ENCODE results near the gene PRKN.
"Not testable (repeated sequence)": the region's sequence is repeated elsewhere in the genome, so short reads cannot be mapped to it uniquely, and the experiment has no call there.

PRKN gene

GRCh38 chr6:161840380-161840779 is 887.2 kb downstream of the PRKN start:
- DNase-seq (ENCODE audit: low spot score), result no peak

- DNase-seq (ENCODE audit: low spot score), result no peak
Measured at GRCh38 chr6:161838306-161839035, 889.1 kb downstream of the PRKN start.

GRCh38 chr6:161837854-161838253 is 889.7 kb downstream of the PRKN start:
- DNase-seq (ENCODE audit: low spot score), result no peak

GRCh38 chr6:161837449-161837735 is 890.2 kb downstream of the PRKN start:
- no peak for DNase-seq (ENCODE audit: low spot score)

- DNase-seq (ENCODE audit: low spot score), result peak; percentile 41
Measured at GRCh38 chr6:161836643-161837448, 890.7 kb downstream of the PRKN start.

- peak; percentile 32 for DNase-seq (ENCODE audit: low spot score)
Measured at GRCh38 chr6:161835500-161836215, 891.9 kb downstream of the PRKN start.

- no peak for DNase-seq (ENCODE audit: low spot score)
Measured at GRCh38 chr6:161834426-161834825, 893.1 kb downstream of the PRKN start.

- no peak for DNase-seq (ENCODE audit: low spot score)
Measured at GRCh38 chr6:161833099-161833860, 894.3 kb downstream of the PRKN start.

GRCh38 chr6:161832622-161833021 is 894.9 kb downstream of the PRKN start:
- DNase-seq (ENCODE audit: low spot score), result no peak

- DNase-seq (ENCODE audit: low spot score), result no peak
Measured at GRCh38 chr6:161830866-161831616, 896.5 kb downstream of the PRKN start.

GRCh38 chr6:161829291-161829729 is 898.3 kb downstream of the PRKN start:
- peak; percentile 63 for DNase-seq (ENCODE audit: low spot score)

GRCh38 chr6:161828355-161828754 is 899.2 kb downstream of the PRKN start:
- no peak for DNase-seq (ENCODE audit: low spot score)

- DNase-seq (ENCODE audit: low spot score), result no peak
Measured at GRCh38 chr6:161826512-161826911, 901.1 kb downstream of the PRKN start.

- DNase-seq (ENCODE audit: low spot score), result not testable (repeated sequence)
Measured at GRCh38 chr6:161822204-161822603, 905.4 kb downstream of the PRKN start.

GRCh38 chr6:161817881-161818280 is 909.7 kb downstream of the PRKN start:
- no peak for DNase-seq (ENCODE audit: low spot score)

GRCh38 chr6:161815965-161816364 is 911.6 kb downstream of the PRKN start:
- peak; percentile 50 for DNase-seq (ENCODE audit: low spot score)

- no peak for DNase-seq (ENCODE audit: low spot score)
Measured at GRCh38 chr6:161813156-161813555, 914.4 kb downstream of the PRKN start.

- no peak for DNase-seq (ENCODE audit: low spot score)
Measured at GRCh38 chr6:161809971-161810370, 917.6 kb downstream of the PRKN start.

GRCh38 chr6:161804838-161805237 is 922.7 kb downstream of the PRKN start:
- DNase-seq (ENCODE audit: low spot score), result no peak

GRCh38 chr6:161803131-161803530 is 924.4 kb downstream of the PRKN start:
- DNase-seq (ENCODE audit: low spot score), result no peak

GRCh38 chr6:161802231-161802630 is 925.3 kb downstream of the PRKN start:
- DNase-seq (ENCODE audit: low spot score), result no peak

All from Ammon's horn (tissue), 1 donor.